Activated CD8-positive, alpha-beta T cell treated with anti-CD3 and anti-CD28 coated beads for 36 hours (primary cell): ENCODE measurements around the gene GFOD1. TPM values are rescaled to one million over a fixed set of nuclear protein-coding genes. Genes with fewer than 3 reads are reported as not detected.

Source experiments
- ATAC-seq: fragments of 200-7000 bp; cut with Tn5 transposase; one replicate; pipeline ENCODE4 v1.10.0; 2021; ENCODE audit warnings: mild to moderate bottlenecking, moderate library complexity
- CTCF ChIA-PET: fragments of 350-600 bp; sonication (Branson Sonifier 250); formaldehyde crosslinking; loops from one replicate; lab custom pipeline; 2021; ENCODE audit warnings: antibody characterized with exemption; lab: Charles Lee
- POLR2A ChIA-PET: fragments of 350-600 bp; sonication (Branson Sonifier 250); formaldehyde crosslinking; loops from one replicate; lab custom pipeline; 2021; ENCODE audit warnings: antibody characterized with exemption; lab: Charles Lee
- DNase-seq: peaks from one replicate; pipeline ENCODE4 v3.0.0-alpha.2; 2020
- H3K27ac Mint-ChIP-seq: one replicate; pipeline ENCODE4 v1.8.0; 2021; ENCODE audit warnings: mild to moderate bottlenecking, mixed read lengths
- H3K27me3 Mint-ChIP-seq: one replicate; pipeline ENCODE4 v1.8.0; 2021; ENCODE audit warnings: mixed read lengths
- H3K36me3 Mint-ChIP-seq: one replicate; pipeline ENCODE4 v1.8.0; 2021; ENCODE audit warnings: low read depth, mixed read lengths
- H3K4me1 Mint-ChIP-seq: one replicate; pipeline ENCODE4 v1.8.0; 2021; ENCODE audit warnings: low read depth, mixed read lengths
- H3K4me3 Mint-ChIP-seq: one replicate; pipeline ENCODE4 v1.8.0; 2021; ENCODE audit warnings: mild to moderate bottlenecking, moderate library complexity, mixed read lengths
- H3K9me3 Mint-ChIP-seq: one replicate; pipeline ENCODE4 v1.8.0; 2021; ENCODE audit warnings: mixed read lengths
- intact Hi-C: fragments of 100-400 bp; cut with micrococcal nuclease; formaldehyde crosslinking; loops from one replicate; pipeline ENCODE4 v1.10.0; 2022
- total RNA-seq, 2 experiments: library from RNA; stranded (reverse); gene quantifications; one replicate each; pipeline ENCODE4 v1.2.3, GENCODE V29; 2021
- TF ChIP-seq, protein P1 (sequence below): fragments of 200-600 bp; IDR thresholded peaks from one replicate; pipeline ENCODE4 v1.8.0; 2022; ENCODE audit warnings: antibody characterized with exemption, mild to moderate bottlenecking

Gene GFOD1
- total RNA-seq, 2 experiments from 2014 or later = 12.3 to 12.9 TPM

DNA sequence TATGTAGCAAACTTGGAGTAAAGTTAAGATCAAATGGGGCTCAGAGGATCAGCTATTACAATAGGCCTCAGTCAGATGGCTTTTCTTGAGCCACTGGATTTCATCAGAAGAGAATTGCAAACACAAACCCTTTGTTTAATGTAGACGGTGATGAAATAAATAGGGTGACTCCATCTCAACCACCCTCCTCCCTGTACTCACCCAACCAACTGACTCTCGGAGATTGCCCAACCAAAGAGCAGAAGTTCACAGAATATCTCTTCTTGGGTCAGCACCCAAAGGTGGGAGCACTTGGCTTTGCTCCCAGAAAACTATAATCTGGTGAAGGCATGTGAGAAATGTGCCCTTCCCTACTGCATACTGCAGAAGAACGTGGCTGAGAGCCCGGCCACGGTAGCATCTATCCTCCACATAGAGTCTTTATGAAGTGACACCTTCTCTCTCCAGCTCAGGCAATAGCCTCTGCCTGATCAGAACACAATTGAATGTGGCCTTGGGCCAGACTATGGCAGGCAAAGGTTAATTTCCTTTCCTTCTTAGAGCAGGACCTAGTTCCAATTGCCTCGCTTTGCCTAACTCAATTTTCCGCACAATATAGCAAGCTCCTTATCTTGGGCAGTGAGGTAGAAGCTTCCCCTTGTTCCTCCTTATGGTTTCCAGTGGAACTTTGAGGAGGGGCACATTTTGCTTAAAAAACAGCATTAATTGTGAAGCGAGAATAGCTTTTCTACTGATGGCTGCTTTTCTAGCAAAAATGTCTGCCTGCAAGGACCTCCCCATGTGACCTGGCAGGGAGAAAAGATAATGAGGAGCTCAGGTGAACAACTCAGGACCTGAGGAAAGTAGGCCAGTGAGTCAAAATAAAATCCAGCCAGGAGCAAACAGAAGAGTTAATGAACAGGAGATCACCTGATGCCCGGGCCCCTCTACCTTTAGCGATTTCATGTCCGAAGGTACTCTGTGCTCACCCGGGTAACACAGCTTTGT lies 79.4 kb downstream of the GFOD1 start:
- intact Hi-C loops = no loop called here
- no peaks in the 10 kb centered on the region for H3K27me3 Mint-ChIP-seq
- TF ChIP-seq, protein P1, sequence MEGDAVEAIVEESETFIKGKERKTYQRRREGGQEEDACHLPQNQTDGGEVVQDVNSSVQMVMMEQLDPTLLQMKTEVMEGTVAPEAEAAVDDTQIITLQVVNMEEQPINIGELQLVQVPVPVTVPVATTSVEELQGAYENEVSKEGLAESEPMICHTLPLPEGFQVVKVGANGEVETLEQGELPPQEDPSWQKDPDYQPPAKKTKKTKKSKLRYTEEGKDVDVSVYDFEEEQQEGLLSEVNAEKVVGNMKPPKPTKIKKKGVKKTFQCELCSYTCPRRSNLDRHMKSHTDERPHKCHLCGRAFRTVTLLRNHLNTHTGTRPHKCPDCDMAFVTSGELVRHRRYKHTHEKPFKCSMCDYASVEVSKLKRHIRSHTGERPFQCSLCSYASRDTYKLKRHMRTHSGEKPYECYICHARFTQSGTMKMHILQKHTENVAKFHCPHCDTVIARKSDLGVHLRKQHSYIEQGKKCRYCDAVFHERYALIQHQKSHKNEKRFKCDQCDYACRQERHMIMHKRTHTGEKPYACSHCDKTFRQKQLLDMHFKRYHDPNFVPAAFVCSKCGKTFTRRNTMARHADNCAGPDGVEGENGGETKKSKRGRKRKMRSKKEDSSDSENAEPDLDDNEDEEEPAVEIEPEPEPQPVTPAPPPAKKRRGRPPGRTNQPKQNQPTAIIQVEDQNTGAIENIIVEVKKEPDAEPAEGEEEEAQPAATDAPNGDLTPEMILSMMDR = no peak
- ATAC-seq = no peak
- ChIA-PET CTCF (interaction anchor here (1.4 kb wide), 1 partner anchor 24 kb away, joined by 3 read pairs; no protein-coding TSS in a partner anchor), POLR2A (interaction anchor here (0.7 to 0.9 kb wide), 2 partner anchors 24 to 52 kb away, joined by 3 read pairs; no protein-coding TSS in a partner anchor)
- no peak overlapping the region for H3K4me3 Mint-ChIP-seq
- H3K9me3 Mint-ChIP-seq = no peaks in the 10 kb centered on the region
- no peak overlapping the region for H3K27ac Mint-ChIP-seq
- H3K36me3 Mint-ChIP-seq = peaks cover 6% of the 10 kb centered on the region
- DNase-seq = no peak
- peaks cover 4% of the 10 kb centered on the region for H3K4me1 Mint-ChIP-seq

DNA sequence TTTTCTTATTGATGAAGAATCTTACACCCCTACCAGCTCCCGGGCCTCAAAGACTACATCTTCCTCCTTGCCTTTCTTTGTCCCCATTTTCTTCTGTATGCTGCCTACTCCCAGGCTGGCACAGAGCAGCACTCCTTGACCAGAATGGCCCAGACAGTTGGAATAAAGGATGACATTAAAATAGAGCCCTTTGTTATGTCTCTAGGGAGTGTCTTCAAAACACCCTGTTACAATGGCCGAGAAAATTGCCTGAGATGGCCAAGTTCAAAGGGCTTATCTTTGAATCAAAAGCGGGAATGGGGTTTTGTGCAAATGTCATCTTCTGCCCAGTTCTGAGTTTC lies 80.1 kb downstream of the GFOD1 start:
- intact Hi-C loops = no loop called here
- H3K36me3 Mint-ChIP-seq = peaks cover 6% of the 10 kb centered on the region
- TF ChIP-seq, protein P1 = no peak
- H3K9me3 Mint-ChIP-seq = no peaks in the 10 kb centered on the region
- no peak overlapping the region for H3K27ac Mint-ChIP-seq
- DNase-seq (no peak), ATAC-seq (no peak)
- CTCF ChIA-PET = interaction anchor here (1.4 kb wide), 1 partner anchor 25 kb away, joined by 3 read pairs; no protein-coding TSS in a partner anchor
- no peak overlapping the region for H3K4me3 Mint-ChIP-seq
- H3K4me1 Mint-ChIP-seq = peaks cover 4% of the 10 kb centered on the region
- no peaks in the 10 kb centered on the region for H3K27me3 Mint-ChIP-seq
- POLR2A ChIA-PET = no interaction called here

DNA sequence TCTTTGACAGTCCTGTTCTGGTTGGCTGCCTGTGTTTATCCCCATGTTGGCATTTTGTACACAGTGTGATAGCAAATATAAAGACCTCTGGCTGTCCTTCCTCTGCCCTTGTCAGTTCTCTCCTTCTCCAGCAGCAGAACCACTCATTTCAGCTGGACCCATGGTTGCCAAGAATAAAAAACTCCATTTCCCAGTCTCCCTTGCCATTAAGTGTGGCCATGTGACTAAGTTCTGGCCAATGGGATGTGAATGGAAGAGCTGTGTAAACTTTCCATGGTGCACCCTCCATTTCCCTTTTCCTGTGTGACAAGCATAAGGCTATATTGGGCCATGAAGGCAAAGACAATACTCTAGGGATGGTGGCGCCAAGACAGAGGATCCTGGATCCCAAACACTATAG lies 80.6 kb downstream of the GFOD1 start:
- Mint-ChIP-seq H3K4me1 (peaks cover 4% of the 10 kb centered on the region), H3K27me3 (no peaks in the 10 kb centered on the region), H3K9me3 (no peaks in the 10 kb centered on the region), H3K36me3 (peaks cover 6% of the 10 kb centered on the region), H3K4me3 (no peak overlapping the region), H3K27ac (no peak overlapping the region)
- ChIA-PET POLR2A (no interaction called here), CTCF (no interaction called here)
- intact Hi-C loops = no loop called here
- DNase-seq = no peak
- no peak for ATAC-seq
- TF ChIP-seq, protein P1 = no peak

DNA sequence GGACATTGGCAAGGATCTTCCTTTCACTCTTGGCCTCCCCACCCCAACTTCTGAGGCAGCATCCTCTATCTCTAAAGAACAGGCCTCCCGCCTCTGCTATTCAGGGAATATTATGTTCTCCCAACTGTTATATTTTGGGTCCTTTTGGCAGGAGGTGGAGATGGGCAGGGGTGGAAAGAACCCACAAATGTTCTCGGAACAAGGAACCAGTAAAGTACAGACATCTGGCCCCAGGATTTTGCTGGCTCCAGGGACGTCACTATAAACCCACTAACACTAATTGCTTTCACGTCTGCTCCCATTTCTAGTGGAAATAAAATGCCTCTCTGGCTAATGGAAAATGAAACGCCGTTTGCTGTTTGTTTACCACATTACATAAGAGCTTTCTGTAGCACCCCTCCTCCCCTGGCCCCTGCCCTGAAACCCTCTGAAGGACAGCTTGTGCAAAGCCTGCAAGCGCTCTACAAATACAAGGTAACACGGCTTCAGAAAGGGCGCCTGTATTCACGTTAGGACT lies 81.4 kb downstream of the GFOD1 start:
- Mint-ChIP-seq H3K36me3 (peaks cover 6% of the 10 kb centered on the region), H3K9me3 (no peaks in the 10 kb centered on the region), H3K4me3 (no peak overlapping the region), H3K4me1 (peaks cover 7% of the 10 kb centered on the region), H3K27ac (no peak overlapping the region), H3K27me3 (no peaks in the 10 kb centered on the region)
- ATAC-seq (no peak), DNase-seq (no peak)
- CTCF ChIA-PET = no interaction called here
- TF ChIP-seq, protein P1 = no peak
- POLR2A ChIA-PET = no interaction called here
- intact Hi-C loops = no loop called here

DNA sequence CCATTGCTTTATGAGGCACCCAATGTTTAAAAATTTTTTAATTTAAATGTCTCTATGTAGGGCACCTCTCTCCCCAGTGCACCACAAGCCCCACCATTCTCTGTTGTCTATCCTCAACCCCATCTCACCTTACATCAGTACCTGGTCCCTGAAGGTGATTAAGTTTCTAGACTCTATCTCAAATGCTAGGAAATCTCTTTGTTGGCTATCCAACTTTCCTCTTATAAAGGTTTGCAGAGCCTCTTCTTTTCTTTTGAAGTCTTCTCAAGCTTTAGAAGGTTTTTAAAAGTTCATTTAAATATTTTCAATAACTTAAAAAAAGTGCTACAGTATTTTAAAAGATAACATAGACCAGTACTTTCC lies 82.5 kb downstream of the GFOD1 start:
- DNase-seq (no peak), ATAC-seq (no peak)
- no peaks in the 10 kb centered on the region for H3K27me3 Mint-ChIP-seq
- peaks cover 13% of the 10 kb centered on the region for H3K4me1 Mint-ChIP-seq
- H3K27ac Mint-ChIP-seq = no peak overlapping the region
- intact Hi-C loops = no loop called here
- H3K9me3 Mint-ChIP-seq = no peaks in the 10 kb centered on the region
- CTCF ChIA-PET = no interaction called here
- TF ChIP-seq, protein P1 = no peak
- H3K36me3 Mint-ChIP-seq = peaks cover 6% of the 10 kb centered on the region
- H3K4me3 Mint-ChIP-seq = no peak overlapping the region
- POLR2A ChIA-PET = no interaction called here
